HCT116 (cell line): Measurements from ENCODE around the gene ASGR1. TPM values are rescaled to one million over a fixed set of nuclear protein-coding genes. Genes with fewer than 3 reads are reported as not detected.

ENCODE experiments used
- ATAC-seq: fragments of 200-7000 bp; cut with Tn5 transposase; 2 replicates; pipeline ENCODE4 v1.9.1; 2020; ENCODE audit warnings: mild to moderate bottlenecking, moderate library complexity
- BruUV-seq: library from RNA; stranded (reverse); fragments of 400-500 nt; replicated peaks from 2 replicates; lab custom pipeline; 2021; lab: Mats Ljungman, UMichigan
- CTCF ChIA-PET: fragments of 300-600 bp; sonication (Branson Sonifier 250); formaldehyde crosslinking; loops from one replicate; lab custom pipeline; 2021; ENCODE audit warnings: antibody characterized with exemption; lab: Charles Lee
- POLR2A ChIA-PET: fragments of 300-600, 350-600 bp; sonication (Branson Sonifier 250); formaldehyde crosslinking; loops from one replicate; lab custom pipeline; 2021; ENCODE audit warnings: antibody characterized with exemption; lab: Charles Lee
- RAD21 ChIA-PET, 2 experiments: fragments of 300-600 bp; sonication (Branson Sonifier 250); formaldehyde crosslinking; loops; one replicate each; lab custom pipeline; 2023; ENCODE audit warnings: low total read pairs in 2 of 2; ENCODE audit not compliant: uncharacterized antibody in 2 of 2, unreplicated experiment in 2 of 2, low non-redundant PET in 1 of 2; lab: Charles Lee
- DNase-seq: peaks from one replicate; pipeline ENCODE4 v3.0.0-alpha.2; 2010; ENCODE audit warnings: low read depth, low spot score
- H2AFZ ChIP-seq: fragments of 200-600 bp; shearing (Covaris generic), sonication (generic); 2 replicates; pipeline ENCODE4 v1.6.1; 2017; ENCODE audit warnings: low read depth, mixed run types, mixed read lengths, antibody characterized with exemption, low read length; ENCODE audit not compliant: poor library complexity, severe bottlenecking
- H3K27ac ChIP-seq: 2 replicates; pipeline ENCODE4 v1.5.1; 2012; ENCODE audit warnings: low read depth, low read length
- H3K27me3 ChIP-seq: fragments of 200-600 bp; sonication (generic); 2 replicates; pipeline ENCODE4 v1.6.1; 2016; ENCODE audit warnings: mixed run types, low read length, mixed read lengths; ENCODE audit not compliant: insufficient read depth
- H3K36me3 ChIP-seq, 2 experiments: fragments of 200-500 bp in 1 of 2; fragments of 200-600 bp in 1 of 2; sonication (Bioruptor generic) in 1 of 2; sonication (generic) in 1 of 2; 2 replicates each; pipeline versions ENCODE4 v1.5.1 to v1.6.1; 2014 to 2016; ENCODE audit warnings: low read length in 2 of 2, inconsistent platforms in 1 of 2, mixed read lengths in 1 of 2, mixed run types in 1 of 2; ENCODE audit not compliant: insufficient read depth in 2 of 2, control insufficient read depth in 1 of 2
- H3K4me1 ChIP-seq, 2 experiments: fragments of 200-600 bp in 1 of 2; sonication (generic) in 1 of 2; 2 replicates each; pipeline versions ENCODE4 v1.5.1 to v1.6.1; 2012 to 2017; ENCODE audit warnings: low read length in 2 of 2, inconsistent platforms in 1 of 2, mild to moderate bottlenecking in 1 of 2, mixed read lengths in 1 of 2, mixed run types in 1 of 2, moderate library complexity in 1 of 2; ENCODE audit not compliant: insufficient read depth in 2 of 2, control insufficient read depth in 1 of 2
- H3K4me2 ChIP-seq: fragments of 200-600 bp; sonication (generic); 2 replicates; pipeline ENCODE4 v1.6.1; 2017; ENCODE audit warnings: mixed run types, low read length, mixed read lengths
- H3K4me3 ChIP-seq, 2 experiments: fragments of 200-600 bp in 1 of 2; sonication (generic) in 1 of 2; replicated peaks in 1 of 2; 2 replicates each; pipeline ENCODE4 v1.5.1; 2011 to 2016; ENCODE audit warnings: low read length in 2 of 2, control low read depth in 1 of 2, low read depth in 1 of 2, mild to moderate bottlenecking in 1 of 2, mixed read lengths in 1 of 2, mixed run types in 1 of 2
- H3K79me2 ChIP-seq: fragments of 200-600 bp; sonication (generic); 2 replicates; pipeline ENCODE4 v1.6.1; 2017; ENCODE audit warnings: mild to moderate bottlenecking, mixed run types, low read length, moderate library complexity, mixed read lengths; ENCODE audit not compliant: insufficient read depth
- H3K9ac ChIP-seq: fragments of 200-600 bp; sonication (generic); 2 replicates; pipeline ENCODE4 v1.6.1; 2016; ENCODE audit warnings: low read length, mixed read lengths
- H3K9me2 ChIP-seq: fragments of 200-600 bp; sonication (generic), shearing (Covaris generic); 2 replicates; pipeline ENCODE4 v1.6.1; 2017; ENCODE audit warnings: mixed run types, mild to moderate bottlenecking, moderate library complexity; ENCODE audit not compliant: insufficient read depth
- H3K9me3 ChIP-seq, 2 experiments: fragments of 200-500 bp in 1 of 2; fragments of 200-600 bp in 1 of 2; sonication (Bioruptor generic) in 1 of 2; sonication (generic) in 1 of 2; 2 replicates each; pipeline ENCODE4 v1.6.1; 2014 to 2017; ENCODE audit warnings: low read length in 2 of 2, mixed read lengths in 2 of 2, inconsistent platforms in 1 of 2, low read depth in 1 of 2, mild to moderate bottlenecking in 1 of 2, mixed run types in 1 of 2, moderate library complexity in 1 of 2; ENCODE audit not compliant: control insufficient read depth in 1 of 2, insufficient read depth in 1 of 2
- H4K20me1 ChIP-seq: fragments of 200-600 bp; sonication (generic), shearing (Covaris generic); 2 replicates; pipeline ENCODE4 v1.6.1; 2017; ENCODE audit warnings: mixed run types, mild to moderate bottlenecking, moderate library complexity; ENCODE audit not compliant: insufficient read depth
- EGR1 ChIP-seq: IDR thresholded peaks from 2 replicates; pipeline ENCODE4 v1.6.1; 2012; ENCODE audit warnings: low read depth
- EZH2phosphoT487 ChIP-seq: fragments of 200-600 bp; IDR thresholded peaks from 2 replicates; pipeline ENCODE4 v1.6.1; 2018; ENCODE audit warnings: antibody characterized with exemption, borderline replicate concordance
- FOSL1 ChIP-seq: IDR thresholded peaks from 2 replicates; pipeline ENCODE4 v1.6.1; 2012; ENCODE audit warnings: low read depth
- JUND ChIP-seq: IDR thresholded peaks from 2 replicates; pipeline ENCODE4 v1.6.1; 2012
- MAX ChIP-seq: IDR thresholded peaks from 2 replicates; pipeline ENCODE4 v1.6.1; 2012
- YY1 ChIP-seq: IDR thresholded peaks from 2 replicates; pipeline ENCODE4 v1.6.1; 2011; ENCODE audit warnings: low read length, low read depth, moderate library complexity, mild to moderate bottlenecking; ENCODE audit not compliant: insufficient replicate concordance; ENCODE audit errors: extremely low read depth
- intact Hi-C: fragments of 100-400 bp; cut with micrococcal nuclease; formaldehyde crosslinking; loops from 2 replicates; pipeline ENCODE4 v1.10.0; 2022
- total RNA-seq: library from RNA; stranded (reverse); gene quantifications from one replicate; pipeline ENCODE4 v1.2.1, GENCODE V29; 2021; ENCODE audit not compliant: unreplicated experiment
- TF ChIP-seq, protein P1 (sequence below): IDR thresholded peaks from 2 replicates; pipeline ENCODE4 v1.6.1; 2012

The ASGR1 gene
- total RNA-seq, 1 experiment from 2014 or later, result 1.2 TPM

DNA sequence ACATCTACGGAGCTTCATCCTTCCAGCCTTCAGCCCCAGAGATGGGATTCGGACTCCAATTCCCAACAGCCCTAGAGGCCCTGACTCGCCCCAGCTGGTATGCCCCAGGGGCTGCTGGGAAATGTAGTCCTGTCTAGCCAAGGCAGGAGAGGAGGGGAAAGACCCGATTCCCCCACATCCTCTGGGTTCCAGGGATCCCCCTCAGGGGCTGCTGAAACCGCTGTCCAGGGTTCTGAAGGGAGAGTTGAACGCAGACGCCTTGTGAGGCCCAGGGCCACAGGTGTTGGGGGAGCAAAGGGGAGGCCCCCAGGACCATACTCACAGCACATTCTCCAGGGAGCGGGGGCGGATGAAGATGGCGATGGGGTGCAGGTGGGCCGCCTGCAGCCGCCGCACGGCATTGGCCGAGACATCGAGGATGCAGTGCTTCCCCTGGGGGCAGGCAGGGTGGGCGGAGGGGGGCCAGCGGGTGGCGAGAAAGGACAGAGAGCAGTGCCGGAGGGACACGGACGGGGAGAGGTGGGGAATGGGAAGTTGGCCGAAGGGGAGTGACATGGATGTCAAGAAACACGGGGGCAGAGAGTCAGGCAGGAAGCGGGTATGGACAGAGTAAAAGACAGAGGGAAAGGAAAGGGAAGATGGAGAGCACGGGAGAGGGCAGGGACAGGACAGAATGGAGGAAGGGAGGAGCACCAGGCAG, 12.6 kb upstream of the ASGR1 start:
- intact Hi-C loops, result no loop called here

DNA sequence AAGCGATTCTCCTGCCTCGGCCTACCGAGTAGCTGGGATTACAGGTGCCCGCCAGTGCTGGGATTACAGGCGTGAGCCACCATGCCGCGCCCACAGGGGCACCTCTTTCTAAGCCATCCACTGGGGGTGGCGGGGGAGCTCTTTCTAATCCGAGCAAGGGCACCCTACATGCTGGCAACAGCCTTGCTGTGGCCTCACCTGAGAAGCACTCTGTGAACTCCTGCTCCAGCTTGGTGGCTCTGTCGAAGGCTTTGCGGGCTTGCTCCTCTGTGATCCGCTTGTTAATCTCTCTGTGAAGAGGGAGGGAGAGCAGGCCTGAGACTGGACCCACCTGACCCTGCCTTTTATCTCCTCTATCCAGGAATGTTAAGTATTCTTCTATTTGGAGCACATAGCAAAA, 11.9 kb upstream of the ASGR1 start:
- H3K27me3 ChIP-seq, result no peaks in the 10 kb centered on the region
- no peak for ATAC-seq
- H2AFZ ChIP-seq, result no peak overlapping the region
- intact Hi-C loops, result no loop called here
- no peaks in the 10 kb centered on the region for H3K79me2 ChIP-seq
- RAD21 ChIA-PET, result no interaction called here
- TF ChIP-seq EGR1, result no peak
- TF ChIP-seq MAX, result no peak
- no peak overlapping the region for H3K4me3 ChIP-seq
- no peaks in the 10 kb centered on the region; a peak in 1 of 4 replicates for H3K4me1 ChIP-seq
- no peak for DNase-seq
- no peak overlapping the region for H3K4me2 ChIP-seq
- no peaks in the 10 kb centered on the region for H4K20me1 ChIP-seq
- H3K9me2 ChIP-seq, result no peaks in the 10 kb centered on the region
- no peak overlapping the region for H3K27ac ChIP-seq
- no peak overlapping the region for H3K9ac ChIP-seq
- POLR2A ChIA-PET, result interaction anchor here (0.6 kb wide), 1 partner anchor 71 kb away, joined by 3 read pairs; no protein-coding TSS in a partner anchor
- CTCF ChIA-PET, result interaction anchor here (0.6 to 1.1 kb wide), 2 partner anchors 13 to 18 kb away, joined by 3 to 5 read pairs; no protein-coding TSS in a partner anchor
- no peaks in the 10 kb centered on the region for H3K9me3 ChIP-seq
- no peaks in the 10 kb centered on the region for H3K36me3 ChIP-seq
- no TSS peak for BruUV-seq

More for the DNA sequence above, 12.6 kb upstream of the ASGR1 start:
- Histone ChIP-seq H2AFZ (no peak overlapping the region), H3K4me3 (no peak overlapping the region), H3K4me2 (no peak overlapping the region), H3K9ac (no peak overlapping the region), H3K27me3 (no peaks in the 10 kb centered on the region), H3K9me3 (no peaks in the 10 kb centered on the region), H3K4me1 (no peaks in the 10 kb centered on the region; a peak in 1 of 4 replicates), H3K36me3 (no peaks in the 10 kb centered on the region), H3K27ac (no peak overlapping the region), H3K79me2 (no peaks in the 10 kb centered on the region), H4K20me1 (no peaks in the 10 kb centered on the region), H3K9me2 (no peaks in the 10 kb centered on the region)
- CTCF ChIA-PET, result interaction anchor here (0.6 to 1.1 kb wide), 2 partner anchors 14 to 19 kb away, joined by 3 to 5 read pairs; no protein-coding TSS in a partner anchor
- TF ChIP-seq, protein P1, sequence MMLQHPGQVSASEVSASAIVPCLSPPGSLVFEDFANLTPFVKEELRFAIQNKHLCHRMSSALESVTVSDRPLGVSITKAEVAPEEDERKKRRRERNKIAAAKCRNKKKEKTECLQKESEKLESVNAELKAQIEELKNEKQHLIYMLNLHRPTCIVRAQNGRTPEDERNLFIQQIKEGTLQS, result no peak
- TF ChIP-seq EZH2phosphoT487 (no peak), JUND (no peak; the same call in 1 of the 2 replicates), YY1 (peak; percentile 54), FOSL1 (peak; percentile 55; the same call in 1 of the 2 replicates)
- RAD21 ChIA-PET, result interaction anchor here in 1 of 2 experiments (0.6 kb wide), 1 partner anchor 174 kb away, joined by 7 read pairs; no protein-coding TSS in a partner anchor
- ATAC-seq, result peak; percentile 94
- BruUV-seq, result no TSS peak
- no peak for DNase-seq
- POLR2A ChIA-PET, result no interaction called here
